ENCODE data around the gene SPATA22. TPM values are rescaled to one million over a fixed set of nuclear protein-coding genes. Genes with fewer than 3 reads are reported as not detected.
"Not testable (repeated sequence)": the region's sequence is repeated elsewhere in the genome, so short reads cannot be mapped to it uniquely, and the experiment has no call there.

Gene SPATA22
- total and polyA plus RNA-seq, 2 experiments from 2014 or later = not detected

DNA sequence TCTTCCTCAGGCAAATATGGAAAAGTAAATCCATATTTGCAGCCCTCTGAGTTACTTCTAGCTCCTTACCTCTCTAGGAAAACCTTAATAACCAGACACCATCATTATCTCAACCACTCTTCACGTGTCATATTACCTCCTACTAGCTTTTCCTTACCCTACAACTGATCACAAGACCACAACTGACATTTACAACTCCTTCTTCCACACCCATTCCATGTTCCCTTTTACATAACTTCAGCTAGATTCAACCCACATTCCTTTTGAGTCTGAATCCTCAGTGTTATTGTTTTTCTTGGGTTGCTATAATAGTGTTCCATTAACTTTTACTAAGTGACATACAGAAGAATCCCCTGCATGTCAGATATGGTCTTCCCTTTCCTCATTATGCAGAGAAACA is 33.3 kb downstream of the SPATA22 start:
- Mint-ChIP-seq H3K27me3 (ENCODE audit: insufficient read depth, low read depth, poor library complexity) (peaks cover 1% of the 10 kb centered on the region), H3K9me3 (peaks cover 3% of the 10 kb centered on the region; the same call in 2 of the 3 replicates), H3K36me3 (ENCODE audit: low read depth) (no peaks in the 10 kb centered on the region), H3K27ac (no peak overlapping the region), H3K4me1 (peaks cover 8% of the 10 kb centered on the region; the same call in 2 of the 3 replicates), H3K4me3 (no peak overlapping the region)
- H3K4me2 ChIP-seq = no peak overlapping the region
- peaks cover 12% of the 10 kb centered on the region for H3K4me1 ChIP-seq (ENCODE audit: insufficient read depth)
- no peak for DNase-seq (ENCODE audit: low spot score)
- H4K20me1 ChIP-seq (replicated peaks; ENCODE audit: insufficient read depth) = no peaks in the 10 kb centered on the region
- H3K79me2 ChIP-seq (replicated peaks; ENCODE audit: insufficient read depth) = no peaks in the 10 kb centered on the region
- no peak overlapping the region for H2AFZ ChIP-seq
- no peak overlapping the region for H3K4me3 ChIP-seq
- H3K9me2 ChIP-seq (ENCODE audit: insufficient read depth) = peaks cover 10% of the 10 kb centered on the region; the same call in 1 of the 2 replicates
- no peak for TF ChIP-seq NANOG (IDR thresholded peaks at IDR 0.05; ENCODE audit: borderline replicate concordance)
- TF ChIP-seq CREB1 (CRISPR knock-in tag; IDR thresholded peaks at IDR 0.05; ENCODE audit: low read depth) = no peak
- TF ChIP-seq ZNF114 (CRISPR knock-in tag; IDR thresholded peaks at IDR 0.05) = no peak
- no peak for TF ChIP-seq ZNF331 (CRISPR knock-in tag; IDR thresholded peaks at IDR 0.05; ENCODE audit: low read depth)
- TF ChIP-seq POLR2AphosphoS5 (IDR thresholded peaks at IDR 0.05; ENCODE audit: low read depth) = no peak
- no peaks in the 10 kb centered on the region for H3K36me3 ChIP-seq (ENCODE audit: insufficient read depth)
- no peaks in the 10 kb centered on the region for H3K27me3 ChIP-seq (ENCODE audit: insufficient read depth)
- H3F3A ChIP-seq (replicated peaks; ENCODE audit: low read depth) = no peaks in the 10 kb centered on the region
- no peak for ATAC-seq
- no peak overlapping the region for H3K27ac ChIP-seq (ENCODE audit: low read depth)

DNA sequence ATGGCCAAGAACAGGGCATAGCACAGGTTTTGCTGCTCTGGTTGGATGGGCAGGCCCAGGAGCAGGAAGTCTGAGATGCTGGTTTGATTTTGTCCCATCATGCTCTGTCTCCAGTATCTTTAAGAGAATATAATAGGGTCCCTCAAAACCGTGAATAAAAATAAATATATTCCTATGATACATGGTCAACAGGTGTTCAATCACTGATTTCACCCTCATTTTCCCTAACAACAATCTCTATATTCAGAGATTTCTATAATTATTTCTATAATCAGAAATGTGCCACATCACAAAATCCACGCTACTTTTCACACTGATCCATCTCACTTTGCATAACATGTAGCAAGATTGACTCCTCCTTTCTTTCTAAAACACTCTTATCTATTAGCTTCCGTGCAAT is 37.9 kb downstream of the SPATA22 start, which contains the start of gene OR1E2:
Gene OR1E2, minus strand, starts transcription at position 101 of the 400 bp plus-strand sequence. Its CDS starts 0 bp downstream, at position 101.
- H3K27me3 ChIP-seq (ENCODE audit: insufficient read depth) = no peaks in the 10 kb centered on the region
- ATAC-seq = no peak
- no peaks in the 10 kb centered on the region for H4K20me1 ChIP-seq (replicated peaks; ENCODE audit: insufficient read depth)
- no peaks in the 10 kb centered on the region for H3K36me3 ChIP-seq (ENCODE audit: insufficient read depth)
- H3K27ac Mint-ChIP-seq = no peak within 1 kb of the TSS
- H3K4me1 ChIP-seq (ENCODE audit: insufficient read depth) = peaks cover 12% of the 10 kb centered on the region
- H3K4me3 Mint-ChIP-seq = no peak within 1 kb of the TSS
- peaks cover 10% of the 10 kb centered on the region; the same call in 1 of the 2 replicates for H3K9me2 ChIP-seq (ENCODE audit: insufficient read depth)
- H2AFZ ChIP-seq = no peak within 1 kb of the TSS
- no peaks in the 10 kb centered on the region for H3F3A ChIP-seq (replicated peaks; ENCODE audit: low read depth)
- peaks cover 15% of the 10 kb centered on the region; the same call in 2 of the 3 replicates for H3K9me3 Mint-ChIP-seq
- H3K79me2 ChIP-seq (replicated peaks; ENCODE audit: insufficient read depth) = no peaks in the 10 kb centered on the region
- TF ChIP-seq, protein P1, sequence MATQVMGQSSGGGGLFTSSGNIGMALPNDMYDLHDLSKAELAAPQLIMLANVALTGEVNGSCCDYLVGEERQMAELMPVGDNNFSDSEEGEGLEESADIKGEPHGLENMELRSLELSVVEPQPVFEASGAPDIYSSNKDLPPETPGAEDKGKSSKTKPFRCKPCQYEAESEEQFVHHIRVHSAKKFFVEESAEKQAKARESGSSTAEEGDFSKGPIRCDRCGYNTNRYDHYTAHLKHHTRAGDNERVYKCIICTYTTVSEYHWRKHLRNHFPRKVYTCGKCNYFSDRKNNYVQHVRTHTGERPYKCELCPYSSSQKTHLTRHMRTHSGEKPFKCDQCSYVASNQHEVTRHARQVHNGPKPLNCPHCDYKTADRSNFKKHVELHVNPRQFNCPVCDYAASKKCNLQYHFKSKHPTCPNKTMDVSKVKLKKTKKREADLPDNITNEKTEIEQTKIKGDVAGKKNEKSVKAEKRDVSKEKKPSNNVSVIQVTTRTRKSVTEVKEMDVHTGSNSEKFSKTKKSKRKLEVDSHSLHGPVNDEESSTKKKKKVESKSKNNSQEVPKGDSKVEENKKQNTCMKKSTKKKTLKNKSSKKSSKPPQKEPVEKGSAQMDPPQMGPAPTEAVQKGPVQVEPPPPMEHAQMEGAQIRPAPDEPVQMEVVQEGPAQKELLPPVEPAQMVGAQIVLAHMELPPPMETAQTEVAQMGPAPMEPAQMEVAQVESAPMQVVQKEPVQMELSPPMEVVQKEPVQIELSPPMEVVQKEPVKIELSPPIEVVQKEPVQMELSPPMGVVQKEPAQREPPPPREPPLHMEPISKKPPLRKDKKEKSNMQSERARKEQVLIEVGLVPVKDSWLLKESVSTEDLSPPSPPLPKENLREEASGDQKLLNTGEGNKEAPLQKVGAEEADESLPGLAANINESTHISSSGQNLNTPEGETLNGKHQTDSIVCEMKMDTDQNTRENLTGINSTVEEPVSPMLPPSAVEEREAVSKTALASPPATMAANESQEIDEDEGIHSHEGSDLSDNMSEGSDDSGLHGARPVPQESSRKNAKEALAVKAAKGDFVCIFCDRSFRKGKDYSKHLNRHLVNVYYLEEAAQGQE (IDR thresholded peaks at IDR 0.05; ENCODE audit: unreplicated experiment) = no peak
- no peaks in the 10 kb centered on the region for H3K36me3 Mint-ChIP-seq (ENCODE audit: low read depth)
- H3K27me3 Mint-ChIP-seq (ENCODE audit: insufficient read depth, low read depth, poor library complexity) = peaks cover 4% of the 10 kb centered on the region
- no peak within 1 kb of the TSS for H3K4me3 ChIP-seq
- H3K27ac ChIP-seq (ENCODE audit: low read depth) = no peak within 1 kb of the TSS
- H3K4me1 Mint-ChIP-seq = peaks cover 8% of the 10 kb centered on the region; the same call in 2 of the 3 replicates
- no peak for DNase-seq (ENCODE audit: low spot score)
- no peak within 1 kb of the TSS for H3K4me2 ChIP-seq

DNA sequence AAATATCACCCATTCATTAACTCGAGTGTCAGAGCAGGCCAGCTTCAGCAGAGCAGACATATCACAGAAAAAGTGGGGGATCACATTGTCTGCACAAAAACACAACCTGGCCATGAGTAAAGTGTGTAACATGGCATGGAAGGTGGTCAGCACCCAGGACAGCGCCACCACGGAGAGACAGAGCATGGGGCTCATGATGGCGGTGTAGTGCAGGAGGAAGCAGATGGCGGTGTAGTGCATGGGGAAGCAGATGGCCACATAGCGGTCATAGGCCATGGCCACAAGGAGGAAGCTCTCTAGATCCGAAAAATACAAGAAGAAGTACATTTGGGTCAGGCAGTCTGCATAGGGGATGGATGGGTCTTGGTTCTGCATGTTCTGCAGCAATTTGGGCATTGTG is 38.4 kb downstream of the SPATA22 start:
- H3K36me3 Mint-ChIP-seq (ENCODE audit: low read depth); H3K36me3 ChIP-seq (ENCODE audit: insufficient read depth); H3K4me3 ChIP-seq; H3K27me3 Mint-ChIP-seq (ENCODE audit: insufficient read depth, low read depth, poor library complexity); H3K27me3 ChIP-seq (ENCODE audit: insufficient read depth); H3K4me2 ChIP-seq; H3K79me2 ChIP-seq (replicated peaks; ENCODE audit: insufficient read depth); H3F3A ChIP-seq (replicated peaks; ENCODE audit: low read depth); H3K27ac Mint-ChIP-seq; H2AFZ ChIP-seq; H3K4me1 Mint-ChIP-seq; H3K4me3 Mint-ChIP-seq; H3K27ac ChIP-seq (ENCODE audit: low read depth); H4K20me1 ChIP-seq (replicated peaks; ENCODE audit: insufficient read depth): not testable (repeated sequence)
- Histone ChIP-seq H3K9me2 (ENCODE audit: insufficient read depth) (peaks cover 10% of the 10 kb centered on the region; the same call in 1 of the 2 replicates), H3K4me1 (ENCODE audit: insufficient read depth) (peaks cover 12% of the 10 kb centered on the region)
- peak; percentile 80 for ATAC-seq
- H3K9me3 Mint-ChIP-seq = peaks cover 20% of the 10 kb centered on the region; the same call in 2 of the 3 replicates
- peak; percentile 60 for DNase-seq (ENCODE audit: low spot score)
- TF ChIP-seq, protein P2, sequence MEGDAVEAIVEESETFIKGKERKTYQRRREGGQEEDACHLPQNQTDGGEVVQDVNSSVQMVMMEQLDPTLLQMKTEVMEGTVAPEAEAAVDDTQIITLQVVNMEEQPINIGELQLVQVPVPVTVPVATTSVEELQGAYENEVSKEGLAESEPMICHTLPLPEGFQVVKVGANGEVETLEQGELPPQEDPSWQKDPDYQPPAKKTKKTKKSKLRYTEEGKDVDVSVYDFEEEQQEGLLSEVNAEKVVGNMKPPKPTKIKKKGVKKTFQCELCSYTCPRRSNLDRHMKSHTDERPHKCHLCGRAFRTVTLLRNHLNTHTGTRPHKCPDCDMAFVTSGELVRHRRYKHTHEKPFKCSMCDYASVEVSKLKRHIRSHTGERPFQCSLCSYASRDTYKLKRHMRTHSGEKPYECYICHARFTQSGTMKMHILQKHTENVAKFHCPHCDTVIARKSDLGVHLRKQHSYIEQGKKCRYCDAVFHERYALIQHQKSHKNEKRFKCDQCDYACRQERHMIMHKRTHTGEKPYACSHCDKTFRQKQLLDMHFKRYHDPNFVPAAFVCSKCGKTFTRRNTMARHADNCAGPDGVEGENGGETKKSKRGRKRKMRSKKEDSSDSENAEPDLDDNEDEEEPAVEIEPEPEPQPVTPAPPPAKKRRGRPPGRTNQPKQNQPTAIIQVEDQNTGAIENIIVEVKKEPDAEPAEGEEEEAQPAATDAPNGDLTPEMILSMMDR (conservative IDR thresholded peaks at IDR 0.05; ENCODE audit: low read depth in 2 of 2) = peak in 1 of 2 experiments; percentile 31; a peak in 1 of 4 replicates
- TF ChIP-seq, protein P1 (IDR thresholded peaks at IDR 0.05; ENCODE audit: unreplicated experiment) = peak; percentile 81

All from GM23338 (cell line).